Astrocyte (in vitro differentiated cells and primary cell): ENCODE data around the gene OR8I2.

Experiments used
- EZH2 ChIP-seq: IDR thresholded peaks from 2 replicates; pipeline ENCODE4 v1.6.1; 2012; ENCODE audit warnings: mild to moderate bottlenecking, low read length, inconsistent platforms; ENCODE audit not compliant: insufficient read depth
- TF ChIP-seq, protein P1 (sequence below): IDR thresholded peaks from 2 replicates; pipeline ENCODE4 v1.5.1; 2011; ENCODE audit warnings: low read depth, mild to moderate bottlenecking, inconsistent platforms, low read length, moderate library complexity; ENCODE audit not compliant: insufficient read depth

- TF ChIP-seq, protein P1, sequence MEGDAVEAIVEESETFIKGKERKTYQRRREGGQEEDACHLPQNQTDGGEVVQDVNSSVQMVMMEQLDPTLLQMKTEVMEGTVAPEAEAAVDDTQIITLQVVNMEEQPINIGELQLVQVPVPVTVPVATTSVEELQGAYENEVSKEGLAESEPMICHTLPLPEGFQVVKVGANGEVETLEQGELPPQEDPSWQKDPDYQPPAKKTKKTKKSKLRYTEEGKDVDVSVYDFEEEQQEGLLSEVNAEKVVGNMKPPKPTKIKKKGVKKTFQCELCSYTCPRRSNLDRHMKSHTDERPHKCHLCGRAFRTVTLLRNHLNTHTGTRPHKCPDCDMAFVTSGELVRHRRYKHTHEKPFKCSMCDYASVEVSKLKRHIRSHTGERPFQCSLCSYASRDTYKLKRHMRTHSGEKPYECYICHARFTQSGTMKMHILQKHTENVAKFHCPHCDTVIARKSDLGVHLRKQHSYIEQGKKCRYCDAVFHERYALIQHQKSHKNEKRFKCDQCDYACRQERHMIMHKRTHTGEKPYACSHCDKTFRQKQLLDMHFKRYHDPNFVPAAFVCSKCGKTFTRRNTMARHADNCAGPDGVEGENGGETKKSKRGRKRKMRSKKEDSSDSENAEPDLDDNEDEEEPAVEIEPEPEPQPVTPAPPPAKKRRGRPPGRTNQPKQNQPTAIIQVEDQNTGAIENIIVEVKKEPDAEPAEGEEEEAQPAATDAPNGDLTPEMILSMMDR = no peak
- TF ChIP-seq EZH2 = no peak
Measured at GRCh38 chr11:56066980-56067379, 26.1 kb upstream of the OR8I2 start.
